Activated CD4-positive, CD25-positive, alpha-beta regulatory T cell treated with anti-CD3 and anti-CD28 coated beads, Interleukin-2, amount 50 U/mL, for 16 hours (primary cell): ENCODE measurements around the gene PWP1.
"Not testable (repeated sequence)": the region's sequence is repeated elsewhere in the genome, so short reads cannot be mapped to it uniquely, and the experiment has no call there.

Experiments
- DNase-seq: peaks from one replicate; pipeline ENCODE4 v3.0.0-alpha.2; 2020; ENCODE audit warnings: low read depth, low spot score

The PWP1 gene

DNA sequence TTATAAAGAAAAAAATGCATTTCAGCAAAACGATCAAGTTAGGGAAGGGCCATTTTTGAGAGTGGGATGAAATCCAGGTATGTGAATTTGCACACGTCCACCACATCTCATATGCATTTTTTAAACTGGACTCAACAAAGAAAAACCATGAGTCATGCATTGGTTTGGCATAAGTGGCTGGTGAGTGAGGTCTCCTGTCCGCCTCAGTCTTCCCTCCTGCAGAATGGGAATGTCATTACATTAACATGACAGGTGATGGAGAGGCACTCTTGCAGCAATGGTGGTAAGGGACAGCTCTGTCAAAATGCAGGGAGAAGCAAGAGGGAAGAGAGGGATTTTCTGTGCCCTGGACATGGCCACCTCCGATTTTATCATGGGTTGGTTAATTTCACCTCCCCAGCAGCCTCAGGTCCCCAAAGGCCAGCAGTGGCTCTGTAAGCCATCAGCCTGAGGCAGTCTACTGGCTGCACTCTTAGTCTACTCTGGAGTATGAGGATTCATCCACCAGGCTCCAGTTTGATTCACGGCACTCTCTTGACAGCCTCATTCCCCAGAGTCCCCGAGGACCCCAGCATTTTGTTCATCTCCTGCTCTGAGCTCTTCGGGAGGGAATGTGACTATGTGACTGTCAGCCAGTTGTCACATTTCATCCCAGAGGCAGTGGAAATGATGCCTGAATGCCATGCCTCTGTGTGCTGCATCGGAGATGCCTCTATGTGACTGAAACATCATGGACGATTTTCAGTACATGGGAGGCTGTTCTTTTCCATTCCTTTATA is 17.1 kb upstream of the PWP1 start:
- no peak for DNase-seq

DNA sequence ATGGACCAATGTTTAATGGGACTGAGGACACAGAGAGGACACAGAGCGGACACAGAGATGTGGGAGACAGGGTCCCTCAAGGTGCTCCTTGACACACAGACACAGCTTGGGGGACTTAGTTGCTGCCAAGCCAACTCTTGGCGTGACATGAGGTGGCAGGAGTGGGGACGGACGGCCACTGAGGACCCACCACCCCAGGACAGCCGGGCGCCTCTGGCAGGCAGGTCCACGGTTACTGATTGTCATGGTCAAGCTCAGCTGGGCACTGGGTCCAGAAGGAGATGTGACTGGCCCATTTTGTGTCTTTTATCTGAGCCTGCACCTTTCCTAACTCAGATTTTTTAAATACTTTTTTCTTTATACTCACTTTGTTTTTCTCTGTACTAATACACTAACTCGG is 15.7 kb upstream of the PWP1 start:
- no peak for DNase-seq

DNA sequence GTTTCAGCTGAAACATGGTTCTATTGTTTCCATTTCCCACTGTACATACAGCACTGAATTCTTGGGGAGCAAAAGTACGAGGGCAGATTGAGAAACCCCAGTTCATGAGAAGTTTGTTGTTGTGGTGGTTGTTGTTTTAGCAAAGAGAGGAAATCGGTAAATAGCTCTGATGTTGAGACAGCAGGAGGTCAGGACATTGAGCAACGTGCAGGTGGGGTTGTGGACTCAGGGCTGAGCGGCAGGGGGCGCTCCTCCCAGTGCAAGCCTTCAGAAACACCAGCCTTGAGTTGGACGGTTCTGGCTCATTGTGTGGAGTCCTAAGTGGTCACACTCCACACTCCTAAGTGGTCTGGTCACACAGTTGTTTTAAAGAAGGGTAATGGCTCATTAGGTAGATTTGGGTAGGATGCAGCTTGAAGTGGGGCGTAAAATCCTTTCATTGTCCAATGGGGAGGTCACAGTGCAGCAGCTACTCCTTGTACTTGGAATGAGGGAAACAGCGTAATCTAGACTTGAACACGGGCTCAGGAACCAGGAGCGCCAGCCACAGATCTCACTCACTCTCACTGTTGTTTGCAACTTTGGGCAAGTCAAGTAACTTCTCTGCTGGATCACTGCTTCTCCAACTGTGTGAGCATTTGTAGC is 14.5 kb upstream of the PWP1 start:
- DNase-seq: no peak

DNA sequence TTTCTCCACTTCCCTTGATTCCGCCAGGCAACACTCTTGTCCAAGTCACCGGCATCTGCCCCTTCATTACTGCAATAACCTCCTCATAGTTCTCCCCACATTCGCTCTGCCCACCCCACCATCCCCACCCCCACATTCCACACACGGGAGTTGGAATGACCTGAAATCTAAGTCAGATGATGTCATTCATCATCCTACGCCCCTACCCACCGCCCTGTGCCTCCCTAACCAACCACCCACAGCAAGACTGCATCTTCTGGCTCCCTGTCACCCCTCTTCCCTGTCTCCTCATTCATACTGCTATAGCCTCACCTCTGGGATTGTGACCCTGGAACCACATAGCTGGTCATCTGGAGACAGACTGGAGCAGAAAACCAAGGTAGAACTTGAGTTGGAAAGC is 7.9 kb upstream of the PWP1 start:
- no peak for DNase-seq

DNA sequence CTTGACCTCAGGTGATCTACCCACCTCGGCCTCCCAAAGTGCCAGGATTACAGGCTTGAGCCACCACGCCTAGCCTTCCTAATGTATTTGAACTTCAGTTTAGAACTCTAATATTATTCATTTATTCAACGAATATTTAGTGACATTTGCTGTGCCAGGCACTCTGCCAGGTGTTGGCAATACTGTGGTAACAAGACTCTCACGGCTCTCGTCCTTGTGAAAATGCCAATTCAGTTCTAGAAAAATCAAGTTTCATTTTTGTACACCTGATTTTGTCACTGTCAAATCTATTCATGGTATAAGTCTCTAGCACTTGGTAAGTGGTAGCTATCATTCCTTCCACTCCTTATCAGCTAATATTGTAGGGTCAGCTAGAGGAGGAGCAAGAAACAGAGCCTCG is 6.3 kb upstream of the PWP1 start:
- no peak for DNase-seq

DNA sequence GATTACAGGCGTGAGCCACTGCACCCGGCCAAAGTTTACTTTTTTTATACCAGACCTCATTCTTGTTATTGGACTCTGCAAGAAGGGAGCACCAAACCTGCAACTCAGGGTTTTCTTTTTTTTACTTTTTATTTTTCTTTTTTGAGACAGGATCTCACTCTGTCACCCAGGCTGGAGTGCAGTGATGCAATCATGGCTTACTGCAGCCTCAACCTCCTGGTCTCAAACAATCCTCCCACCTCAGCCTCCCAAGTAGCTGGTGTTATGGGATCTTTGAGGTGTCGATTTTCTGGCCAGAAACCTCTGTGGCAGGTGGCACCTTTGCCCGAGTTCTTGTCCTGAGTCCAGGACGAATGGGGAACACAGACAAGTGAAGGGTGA is 4.2 kb upstream of the PWP1 start:
- DNase-seq: no peak

DNA sequence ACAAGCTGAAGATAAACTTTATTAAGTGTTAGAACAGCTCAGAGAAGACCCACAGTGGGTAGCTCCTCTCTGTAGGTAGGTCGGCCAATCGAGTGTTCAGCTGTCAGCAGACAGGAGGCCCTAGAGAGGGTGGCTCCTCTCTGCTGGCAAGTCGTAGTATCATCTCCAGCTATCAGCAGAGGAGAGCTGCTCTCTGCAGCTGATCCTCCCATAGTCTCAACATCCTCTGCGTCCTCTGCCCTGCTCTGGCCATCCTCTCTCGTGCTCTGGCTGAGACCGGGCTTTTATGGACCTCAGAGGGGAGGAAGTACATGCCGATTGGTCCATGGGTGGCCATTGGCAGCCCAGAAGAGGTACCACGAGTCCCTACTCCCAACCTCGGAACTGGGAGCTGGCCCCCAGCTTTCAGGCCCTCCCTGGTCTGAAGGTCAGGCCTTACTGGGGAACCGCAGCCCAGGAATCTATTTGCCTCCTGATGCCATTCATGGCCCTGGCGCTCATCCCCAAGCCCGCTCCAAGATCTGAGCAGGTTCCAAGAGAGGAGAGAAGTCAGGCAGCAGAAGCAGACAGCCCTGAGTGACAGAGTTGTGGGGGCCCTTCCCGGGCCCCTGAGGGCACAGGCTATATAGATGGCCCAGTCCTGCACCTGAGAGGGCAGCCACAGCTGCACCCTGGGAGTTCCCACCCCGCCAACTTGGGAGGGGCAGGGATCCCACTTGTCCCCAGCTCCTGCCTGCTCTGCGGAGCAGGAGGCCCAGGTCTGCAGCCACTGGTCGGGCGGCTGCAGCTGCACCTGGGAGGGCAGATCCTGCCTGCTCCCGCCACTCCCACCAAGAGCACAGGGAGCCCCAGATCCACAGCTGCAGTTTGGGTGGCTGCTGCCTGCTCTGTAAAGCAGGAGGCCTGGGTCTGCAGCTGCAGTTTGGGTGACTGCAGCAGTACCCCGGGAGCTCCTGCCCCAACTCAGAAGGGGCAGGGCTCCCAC is 3.5 kb upstream of the PWP1 start:
- no peak for DNase-seq

DNA sequence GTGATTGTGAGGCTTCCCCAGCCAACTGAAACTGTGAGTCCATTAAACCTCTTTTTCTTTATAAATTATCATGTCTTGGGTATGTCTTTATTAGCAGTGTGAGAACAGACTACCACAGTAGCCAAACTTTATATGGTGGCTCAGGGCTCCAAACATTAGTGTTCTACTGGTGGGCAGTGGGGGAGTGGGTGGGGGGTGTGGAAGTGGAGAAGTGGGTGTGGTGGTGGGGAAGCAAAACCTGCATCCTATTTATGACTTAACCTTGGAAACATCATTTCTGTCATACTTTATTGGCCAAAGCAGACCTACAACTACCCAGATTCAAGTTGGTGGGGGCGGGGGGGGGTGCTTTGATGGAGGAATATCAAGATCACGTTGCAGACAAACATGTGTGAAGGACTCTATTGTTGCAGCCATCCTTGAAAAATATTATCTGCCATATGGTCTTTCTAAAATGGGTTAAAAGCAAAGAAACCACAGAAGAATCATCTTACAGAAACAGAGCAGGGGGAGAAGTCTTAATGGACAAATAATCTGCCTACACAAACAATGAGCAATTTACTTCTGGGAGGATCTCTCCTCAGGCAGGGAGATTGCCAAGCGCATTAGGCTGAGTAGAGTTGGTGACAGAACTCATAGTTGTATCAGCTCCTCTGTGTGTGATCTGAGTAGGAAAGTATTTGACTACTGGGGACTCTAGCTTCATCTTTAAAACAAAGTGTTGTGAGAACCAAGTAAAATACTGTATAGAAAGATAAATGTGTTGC is 1.4 kb upstream of the PWP1 start:
- no peak for DNase-seq

DNA sequence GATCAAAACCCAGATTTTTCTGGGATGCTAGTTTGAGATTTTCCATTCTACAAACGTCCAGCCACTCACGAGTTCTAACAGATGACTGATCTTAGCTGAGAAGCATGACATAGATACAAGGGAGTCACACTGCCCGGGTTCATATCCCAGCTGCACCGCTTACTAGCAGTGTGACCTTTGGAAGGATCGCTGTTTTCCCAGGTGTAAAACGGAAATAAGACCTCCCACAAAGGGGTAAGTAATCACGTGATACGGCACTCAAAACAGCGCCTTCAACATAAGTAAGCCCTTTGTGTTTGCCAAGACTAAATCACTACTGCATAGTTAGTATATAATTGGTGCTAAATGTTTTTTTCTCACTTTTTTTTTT is 624 bp upstream of the PWP1 start:
- DNase-seq: no peak

DNA sequence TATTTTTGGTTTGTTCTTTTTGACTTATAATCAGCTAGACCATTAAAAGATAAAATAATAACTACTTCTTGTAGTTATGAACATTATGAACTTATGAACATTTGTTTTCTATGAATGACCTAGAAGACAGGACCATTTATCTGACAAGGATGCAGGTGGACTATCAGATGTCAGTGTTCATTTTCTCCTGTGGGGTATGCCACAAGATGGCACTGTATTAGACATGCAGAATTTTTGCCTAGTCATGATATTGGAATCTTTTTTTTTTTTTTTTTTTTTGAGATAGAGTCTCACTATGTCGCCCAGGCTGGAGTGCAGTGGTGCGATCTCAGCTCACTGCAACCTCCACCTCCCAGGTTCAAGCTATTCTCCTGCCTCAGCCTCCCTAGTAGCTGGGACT is 10.2 kb downstream of the PWP1 start:
- not testable (repeated sequence) for DNase-seq

DNA sequence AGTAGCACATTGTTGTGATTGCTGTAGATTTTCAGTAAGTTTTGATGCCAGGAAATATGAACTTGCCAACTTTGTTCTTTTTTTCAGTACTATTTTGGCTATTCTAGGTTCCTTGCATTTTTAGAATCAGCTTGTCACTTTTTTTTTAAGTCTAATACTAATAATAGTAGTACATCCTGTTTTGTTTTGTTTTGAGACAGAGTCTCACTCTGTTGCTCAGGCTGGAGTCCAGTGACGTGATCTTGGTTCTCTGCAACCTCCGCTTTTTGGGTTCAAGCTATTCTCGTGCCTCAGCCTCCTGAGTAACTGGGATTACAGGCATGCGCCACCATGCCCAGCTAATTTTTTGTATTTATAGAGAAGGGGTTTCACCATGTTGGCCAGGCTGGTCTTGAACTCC is 16.5 kb downstream of the PWP1 start:
- no peak for DNase-seq

DNA sequence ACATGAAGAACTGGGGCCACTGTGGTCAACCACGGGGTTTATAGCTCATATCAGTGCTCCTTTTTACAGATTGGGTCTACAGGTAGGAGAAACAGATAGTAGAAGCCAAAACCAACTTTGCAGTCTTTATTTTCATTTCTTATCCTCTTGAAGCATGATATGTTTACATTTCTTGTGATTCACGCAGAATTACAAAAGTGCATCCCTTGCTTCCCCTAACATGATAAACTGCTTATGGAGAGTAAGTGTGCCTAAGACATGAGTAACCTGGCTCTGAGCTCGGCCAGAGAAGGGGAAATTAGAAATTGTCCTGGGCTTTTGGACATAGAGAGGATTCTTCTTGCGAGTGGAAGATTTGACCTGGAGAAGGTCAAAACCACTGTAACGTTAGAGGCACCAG is 18.4 kb downstream of the PWP1 start:
- DNase-seq: no peak

DNA sequence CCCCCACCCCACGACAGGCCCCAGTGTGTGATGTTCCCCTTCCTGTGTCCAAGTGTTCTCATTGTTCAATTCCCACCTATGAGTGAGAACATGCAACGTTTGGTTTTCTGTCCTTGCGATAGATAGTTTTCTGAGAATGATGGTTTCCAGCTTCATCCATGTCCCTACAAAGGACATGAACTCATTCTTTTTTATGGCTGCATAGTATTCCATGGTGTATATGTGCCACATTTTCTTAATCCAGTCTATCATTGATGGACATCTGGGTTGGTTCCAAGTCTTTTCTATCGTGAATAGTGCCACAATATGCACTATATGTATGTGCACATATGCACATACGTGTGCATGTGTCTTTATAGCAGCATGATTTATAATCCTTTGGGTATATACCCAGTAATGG is 19.9 kb downstream of the PWP1 start:
- not testable (repeated sequence) for DNase-seq

DNA sequence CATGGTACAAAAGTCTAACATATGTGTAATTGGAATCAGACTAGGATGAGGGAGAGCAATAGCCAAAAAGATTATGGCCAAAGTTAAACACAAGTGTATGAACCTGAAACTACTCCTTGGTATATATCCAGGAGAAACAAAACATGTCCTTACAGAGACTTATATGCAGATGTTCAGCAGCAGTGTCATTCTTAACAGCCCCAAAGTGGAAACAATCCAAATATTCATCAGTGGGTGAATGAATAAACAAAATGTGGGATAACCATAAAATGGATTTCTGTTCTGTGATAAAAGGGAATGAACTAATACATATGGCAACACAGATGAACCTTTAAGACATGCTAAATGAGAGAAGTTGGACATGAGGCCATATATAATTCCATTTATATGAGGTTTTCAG is 30.2 kb downstream of the PWP1 start:
- DNase-seq: no peak

DNA sequence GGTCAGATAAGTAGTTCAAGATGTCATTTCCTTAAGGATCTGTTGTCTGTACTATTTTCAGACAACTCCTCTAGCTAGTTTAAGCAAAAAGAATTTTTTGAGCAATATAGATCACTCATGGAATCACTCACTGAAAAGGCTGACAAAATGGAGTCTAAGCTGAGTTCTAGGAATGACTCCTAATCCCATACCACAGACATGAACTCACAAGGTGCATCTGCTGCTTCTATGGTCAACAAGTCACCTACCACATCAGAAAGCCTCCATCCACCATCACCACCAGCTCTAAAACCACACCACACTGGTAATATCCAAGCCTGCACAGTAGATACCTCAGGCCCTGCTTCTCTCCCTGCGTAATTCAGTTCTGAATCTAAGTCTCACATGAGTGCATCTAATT is 33.0 kb downstream of the PWP1 start:
- no peak for DNase-seq

DNA sequence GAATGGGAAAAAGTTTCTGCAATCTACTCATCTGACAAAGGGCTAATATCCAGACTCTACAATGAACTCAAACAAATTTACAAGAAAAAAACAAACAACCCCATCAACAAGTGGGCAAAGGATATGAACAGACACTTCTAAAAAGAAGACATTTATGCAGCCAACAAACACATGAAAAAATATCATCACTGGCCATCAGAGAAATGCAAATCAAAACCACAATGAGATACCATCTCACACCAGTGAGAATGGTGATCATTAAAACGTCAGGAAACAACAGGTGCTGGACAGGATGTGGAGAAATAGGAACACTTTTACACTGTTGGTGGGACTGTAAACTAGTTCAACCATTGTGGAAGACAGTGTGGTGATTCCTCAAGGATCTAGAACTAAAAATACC is 41.7 kb downstream of the PWP1 start:
- not testable (repeated sequence) for DNase-seq

DNA sequence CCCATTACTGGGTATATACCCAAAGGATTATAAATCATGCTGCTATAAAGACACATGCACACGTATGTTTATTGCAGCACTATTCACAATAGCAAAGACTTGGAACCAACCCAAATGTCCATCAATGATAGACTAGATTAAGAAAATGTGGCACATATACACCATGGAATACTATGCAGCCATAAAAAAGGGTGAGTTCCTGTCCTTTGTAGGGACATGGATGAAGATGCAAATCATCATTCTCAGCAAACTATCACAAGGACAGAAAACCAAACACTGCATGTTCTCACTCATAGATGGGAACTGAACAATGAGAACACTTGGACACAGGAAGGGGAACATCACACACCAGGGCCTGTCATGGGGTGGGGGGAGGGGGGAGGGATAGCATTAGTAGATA is 42.1 kb downstream of the PWP1 start:
- DNase-seq: not testable (repeated sequence)

DNA sequence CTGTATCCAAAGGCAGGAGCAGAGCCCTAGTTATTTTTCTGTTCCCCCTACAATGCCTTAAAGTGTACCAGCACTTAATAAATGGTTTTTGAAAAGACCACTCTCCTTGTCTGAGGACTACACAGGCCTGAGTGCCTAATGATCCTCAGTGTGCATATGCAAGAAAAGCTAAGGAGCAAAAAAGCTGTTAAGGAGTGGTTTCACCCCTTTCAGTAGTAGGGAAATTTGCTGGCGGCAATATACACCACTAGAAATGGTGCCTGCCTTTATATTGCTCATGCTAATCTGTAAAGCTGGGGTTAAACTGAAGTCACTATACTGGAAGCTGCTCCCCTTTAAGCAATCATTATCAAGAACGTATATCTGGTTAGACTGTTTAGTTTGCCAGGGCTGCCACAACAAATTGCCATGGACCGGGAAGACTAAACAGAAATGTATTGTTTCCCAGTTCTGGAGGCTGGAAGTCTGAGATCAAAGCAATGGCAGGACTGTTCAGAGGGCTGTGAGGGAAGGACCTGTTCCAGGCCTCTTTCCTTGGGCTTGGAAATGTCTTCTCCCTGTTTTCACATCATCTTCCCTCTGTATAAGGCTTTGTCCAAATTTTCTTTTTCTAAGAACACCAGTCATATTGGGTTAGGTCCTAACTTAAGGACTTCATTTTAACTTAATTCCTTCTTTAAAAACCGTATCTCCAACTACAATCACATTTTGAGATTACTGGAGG is 45.2 kb downstream of the PWP1 start:
- DNase-seq: no peak

DNA sequence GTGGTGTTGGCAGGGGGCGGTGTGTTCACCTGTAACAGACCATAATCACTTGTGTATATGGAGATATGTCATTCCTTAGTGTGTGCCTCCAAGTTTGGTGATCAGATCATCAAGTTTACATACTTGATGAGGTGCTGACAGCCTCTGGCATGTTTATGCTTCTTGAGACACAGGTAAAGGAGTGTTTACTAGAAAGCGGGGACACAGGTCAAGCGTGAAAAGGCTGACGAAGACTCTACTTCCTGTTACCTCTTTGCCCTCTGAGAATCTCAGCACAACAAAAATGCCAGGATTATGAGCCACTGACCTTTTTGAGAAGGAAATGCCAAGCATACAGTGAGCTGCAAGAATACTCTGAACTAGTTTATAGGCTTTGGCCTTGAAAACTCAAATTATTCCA is 45.8 kb downstream of the PWP1 start:
- no peak for DNase-seq

DNA sequence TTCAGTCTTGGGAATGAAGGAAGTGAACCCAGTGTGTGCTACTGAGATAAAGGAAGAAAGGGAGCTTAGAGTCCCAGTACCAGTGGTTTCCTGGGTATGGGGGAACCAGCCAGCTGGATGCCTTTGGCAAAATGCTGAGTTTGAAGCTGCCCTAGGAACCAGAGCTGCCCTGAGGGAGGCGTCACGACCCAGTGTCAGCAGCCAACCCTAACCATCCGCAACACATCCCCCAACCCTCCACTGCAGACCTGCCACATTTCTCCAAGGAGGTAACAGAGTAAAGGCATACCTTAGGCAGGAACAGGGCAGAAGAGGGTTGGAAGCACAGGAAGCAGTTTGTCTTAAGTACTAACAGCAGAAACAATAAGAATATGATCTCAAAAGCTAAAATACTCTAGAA is 46.8 kb downstream of the PWP1 start:
- DNase-seq: no peak

DNA sequence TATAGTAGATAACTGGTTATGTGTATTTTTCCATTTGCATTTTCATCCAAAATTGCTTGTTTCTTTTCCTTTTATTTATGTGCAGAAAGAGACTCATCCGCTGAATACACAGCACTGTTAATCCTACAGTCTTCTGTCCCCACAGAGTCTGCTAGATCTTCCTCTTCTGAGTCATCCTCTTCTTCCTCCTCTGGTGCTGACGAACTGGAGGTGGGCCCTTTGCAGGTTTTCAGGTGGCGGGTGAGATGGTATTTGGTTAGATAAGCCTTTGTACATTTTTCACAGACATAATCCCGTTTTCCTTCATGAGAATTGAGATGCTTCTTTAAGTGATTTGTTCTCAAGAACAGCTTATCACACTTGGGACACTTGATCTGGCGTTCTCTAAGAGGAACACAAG is 48.5 kb downstream of the PWP1 start:
- DNase-seq: no peak
